ENCODE data around the gene PPARD.

Gene PPARD

DNA sequence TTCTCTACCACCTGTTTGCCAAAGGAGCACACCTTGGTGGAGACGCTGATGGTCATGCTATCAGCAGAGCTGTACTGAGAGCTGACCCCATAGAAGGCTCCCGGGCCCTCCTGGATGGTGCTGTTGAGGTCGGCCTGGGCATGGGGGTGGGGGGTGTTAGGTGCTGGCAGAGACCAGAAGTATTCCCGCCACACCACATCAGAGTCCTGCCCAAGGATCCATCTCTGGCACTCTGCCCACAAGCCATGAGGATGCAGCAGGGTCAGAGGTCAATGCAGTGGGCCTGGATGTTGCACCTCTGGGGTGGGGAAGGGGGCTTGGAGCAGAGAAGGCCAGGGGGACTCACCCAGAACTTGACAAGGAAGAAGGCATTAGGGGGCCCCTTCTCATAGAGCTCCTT lies 133.2 kb downstream of the PPARD start:
- peaks cover 8% of the 10 kb centered on the region for H3K36me3 ChIP-seq (ENCODE audit: insufficient read depth)
- H3K4me1 ChIP-seq (ENCODE audit: low read depth, poor library complexity, severe bottlenecking): peaks cover 10% of the 10 kb centered on the region
- no peak overlapping the region for H3K27ac ChIP-seq
- H3K27me3 ChIP-seq (ENCODE audit: insufficient read depth, low read depth): no peaks in the 10 kb centered on the region
- TF ChIP-seq, protein P1, sequence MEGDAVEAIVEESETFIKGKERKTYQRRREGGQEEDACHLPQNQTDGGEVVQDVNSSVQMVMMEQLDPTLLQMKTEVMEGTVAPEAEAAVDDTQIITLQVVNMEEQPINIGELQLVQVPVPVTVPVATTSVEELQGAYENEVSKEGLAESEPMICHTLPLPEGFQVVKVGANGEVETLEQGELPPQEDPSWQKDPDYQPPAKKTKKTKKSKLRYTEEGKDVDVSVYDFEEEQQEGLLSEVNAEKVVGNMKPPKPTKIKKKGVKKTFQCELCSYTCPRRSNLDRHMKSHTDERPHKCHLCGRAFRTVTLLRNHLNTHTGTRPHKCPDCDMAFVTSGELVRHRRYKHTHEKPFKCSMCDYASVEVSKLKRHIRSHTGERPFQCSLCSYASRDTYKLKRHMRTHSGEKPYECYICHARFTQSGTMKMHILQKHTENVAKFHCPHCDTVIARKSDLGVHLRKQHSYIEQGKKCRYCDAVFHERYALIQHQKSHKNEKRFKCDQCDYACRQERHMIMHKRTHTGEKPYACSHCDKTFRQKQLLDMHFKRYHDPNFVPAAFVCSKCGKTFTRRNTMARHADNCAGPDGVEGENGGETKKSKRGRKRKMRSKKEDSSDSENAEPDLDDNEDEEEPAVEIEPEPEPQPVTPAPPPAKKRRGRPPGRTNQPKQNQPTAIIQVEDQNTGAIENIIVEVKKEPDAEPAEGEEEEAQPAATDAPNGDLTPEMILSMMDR (conservative IDR thresholded peaks at IDR 0.05; ENCODE audit: low read depth, low read length): no peak
- H4K20me1 ChIP-seq (ENCODE audit: insufficient read depth): peaks cover 19% of the 10 kb centered on the region
- H2AFZ ChIP-seq (ENCODE audit: low read depth): no peak overlapping the region
- no peak overlapping the region for H3K4me3 ChIP-seq (IDR thresholded peaks at IDR 0.05; ENCODE audit: insufficient read depth, low read depth, low read length)
- H3K9ac ChIP-seq: no peak overlapping the region
- no peak overlapping the region for H3K4me2 ChIP-seq
- peaks cover 10% of the 10 kb centered on the region for H3K79me2 ChIP-seq (ENCODE audit: insufficient read depth, low read depth)

DNA sequence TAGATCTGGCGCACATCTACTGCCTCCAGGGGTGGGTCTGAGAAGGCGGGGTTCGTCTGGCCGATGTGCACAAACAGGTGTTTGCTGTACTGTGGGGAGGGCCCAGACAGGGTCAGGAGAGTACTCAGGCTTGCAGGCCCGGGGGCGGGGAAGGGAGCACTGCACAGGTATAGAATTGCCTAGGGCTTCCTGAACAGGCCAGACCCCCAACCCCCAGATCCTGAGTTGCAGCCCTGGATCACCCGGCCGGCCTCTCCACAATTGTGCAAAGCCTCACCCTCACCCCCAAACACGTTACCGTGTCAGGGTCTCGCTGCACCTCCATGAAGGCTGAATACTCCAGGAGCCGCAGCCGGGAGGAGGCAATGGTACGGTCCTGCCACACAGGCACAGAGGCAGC lies 133.6 kb downstream of the PPARD start:
- Histone ChIP-seq H3K79me2 (ENCODE audit: insufficient read depth, low read depth) (peaks cover 5% of the 10 kb centered on the region; the same call in 1 of the 2 replicates), H2AFZ (ENCODE audit: low read depth) (no peak overlapping the region), H4K20me1 (ENCODE audit: insufficient read depth) (peaks cover 15% of the 10 kb centered on the region), H3K4me3 (IDR thresholded peaks at IDR 0.05; ENCODE audit: insufficient read depth, low read depth, low read length) (no peak overlapping the region), H3K27ac (no peak overlapping the region), H3K9ac (no peak overlapping the region), H3K4me1 (ENCODE audit: low read depth, poor library complexity, severe bottlenecking) (peaks cover 5% of the 10 kb centered on the region), H3K4me2 (no peak overlapping the region), H3K27me3 (ENCODE audit: insufficient read depth, low read depth) (no peaks in the 10 kb centered on the region), H3K36me3 (ENCODE audit: insufficient read depth) (peaks cover 4% of the 10 kb centered on the region; the same call in 1 of the 2 replicates)
- TF ChIP-seq, protein P1 (conservative IDR thresholded peaks at IDR 0.05; ENCODE audit: low read depth, low read length): no peak

DNA sequence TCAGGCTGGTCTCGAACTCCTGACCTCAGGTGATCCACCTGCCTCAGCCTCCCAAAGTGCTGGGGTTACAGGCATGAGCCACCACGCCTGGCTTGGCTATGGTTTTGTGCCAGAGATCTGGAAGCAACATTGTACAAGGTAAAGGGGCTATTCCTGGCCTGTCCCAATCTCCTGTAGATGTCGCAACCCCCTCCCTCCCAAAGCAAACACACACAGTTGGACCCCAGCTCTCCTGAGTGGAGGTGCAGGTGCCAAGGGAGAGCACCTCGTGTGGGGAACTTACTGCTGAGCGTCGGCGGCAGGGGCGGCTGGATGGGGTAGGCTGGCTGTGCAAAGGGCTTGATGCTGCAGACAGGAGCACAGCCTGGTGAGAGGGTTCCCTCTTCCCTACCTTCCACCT lies 134.7 kb downstream of the PPARD start:
- no peaks in the 10 kb centered on the region for H3K27me3 ChIP-seq (ENCODE audit: insufficient read depth, low read depth)
- no peak overlapping the region for H3K4me2 ChIP-seq
- no peaks in the 10 kb centered on the region for H3K79me2 ChIP-seq (ENCODE audit: insufficient read depth, low read depth)
- H3K4me3 ChIP-seq (IDR thresholded peaks at IDR 0.05; ENCODE audit: insufficient read depth, low read depth, low read length): no peak overlapping the region
- TF ChIP-seq, protein P1 (conservative IDR thresholded peaks at IDR 0.05; ENCODE audit: low read depth, low read length): no peak
- no peak overlapping the region for H3K27ac ChIP-seq
- no peaks in the 10 kb centered on the region for H3K36me3 ChIP-seq (ENCODE audit: insufficient read depth)
- no peak overlapping the region for H2AFZ ChIP-seq (ENCODE audit: low read depth)
- 0 out of 2 replicates have a peak, but pooled peaks cover 6% of the 10 kb centered on the region for H4K20me1 ChIP-seq (ENCODE audit: insufficient read depth)
- H3K9ac ChIP-seq: no peak overlapping the region
- no peaks in the 10 kb centered on the region for H3K4me1 ChIP-seq (ENCODE audit: low read depth, poor library complexity, severe bottlenecking)

Measured in KMS-11 (cell line).